ENCODE results near the gene TLE3. TPM values are rescaled to one million over a fixed set of nuclear protein-coding genes. Genes with fewer than 3 reads are reported as not detected.

TLE3 gene
- total RNA-seq, 1 donor from 2014 or later, result 89.2 TPM

GRCh38 chr15:70077188-70078147 is 20.2 kb downstream of the TLE3 start:
- Mint-ChIP-seq H3K4me3 (ENCODE audit: unreplicated experiment) (no peak overlapping the region), H3K27me3 (ENCODE audit: unreplicated experiment) (peaks cover 14% of the 10 kb centered on the region), H3K9me3 (ENCODE audit: unreplicated experiment) (no peaks in the 10 kb centered on the region), H3K27ac (ENCODE audit: unreplicated experiment) (peak overlapping the region; percentile 56), H3K4me1 (ENCODE audit: low read depth, unreplicated experiment) (peaks cover 45% of the 10 kb centered on the region), H3K36me3 (ENCODE audit: unreplicated experiment) (peaks cover 11% of the 10 kb centered on the region)
- DNase-seq, result no peak
- no peak for TF ChIP-seq CTCF (IDR thresholded peaks at IDR 0.05; ENCODE audit: partially characterized antibody, unreplicated experiment)

- H3K27ac Mint-ChIP-seq (ENCODE audit: unreplicated experiment), result no peak overlapping the region
- TF ChIP-seq CTCF (IDR thresholded peaks at IDR 0.05; ENCODE audit: partially characterized antibody, unreplicated experiment), result no peak
- no peak overlapping the region for H3K4me3 Mint-ChIP-seq (ENCODE audit: unreplicated experiment)
- peaks cover 7% of the 10 kb centered on the region for H3K9me3 Mint-ChIP-seq (ENCODE audit: unreplicated experiment)
- peaks cover 20% of the 10 kb centered on the region for H3K36me3 Mint-ChIP-seq (ENCODE audit: unreplicated experiment)
- DNase-seq, result no peak
- peaks cover 9% of the 10 kb centered on the region for H3K27me3 Mint-ChIP-seq (ENCODE audit: unreplicated experiment)
- peaks cover 22% of the 10 kb centered on the region for H3K4me1 Mint-ChIP-seq (ENCODE audit: low read depth, unreplicated experiment)
Measured at GRCh38 chr15:70074380-70074779, 23.3 kb downstream of the TLE3 start.

GRCh38 chr15:70072479-70072878 is 25.2 kb downstream of the TLE3 start:
- H3K36me3 Mint-ChIP-seq (ENCODE audit: unreplicated experiment), result peaks cover 20% of the 10 kb centered on the region
- no peak overlapping the region for H3K4me3 Mint-ChIP-seq (ENCODE audit: unreplicated experiment)
- H3K9me3 Mint-ChIP-seq (ENCODE audit: unreplicated experiment), result peaks cover 7% of the 10 kb centered on the region
- peaks cover 15% of the 10 kb centered on the region for H3K4me1 Mint-ChIP-seq (ENCODE audit: low read depth, unreplicated experiment)
- peaks cover 9% of the 10 kb centered on the region for H3K27me3 Mint-ChIP-seq (ENCODE audit: unreplicated experiment)
- DNase-seq, result no peak
- no peak for TF ChIP-seq CTCF (IDR thresholded peaks at IDR 0.05; ENCODE audit: partially characterized antibody, unreplicated experiment)
- H3K27ac Mint-ChIP-seq (ENCODE audit: unreplicated experiment), result no peak overlapping the region

GRCh38 chr15:70071799-70072198 is 25.9 kb downstream of the TLE3 start:
- Mint-ChIP-seq H3K4me1 (ENCODE audit: low read depth, unreplicated experiment) (peaks cover 15% of the 10 kb centered on the region), H3K27ac (ENCODE audit: unreplicated experiment) (no peak overlapping the region), H3K36me3 (ENCODE audit: unreplicated experiment) (peaks cover 20% of the 10 kb centered on the region), H3K27me3 (ENCODE audit: unreplicated experiment) (peaks cover 8% of the 10 kb centered on the region), H3K9me3 (ENCODE audit: unreplicated experiment) (peaks cover 7% of the 10 kb centered on the region), H3K4me3 (ENCODE audit: unreplicated experiment) (no peak overlapping the region)
- no peak for TF ChIP-seq CTCF (IDR thresholded peaks at IDR 0.05; ENCODE audit: partially characterized antibody, unreplicated experiment)
- no peak for DNase-seq

GRCh38 chr15:70069716-70070115 is 28.0 kb downstream of the TLE3 start:
- no peak for DNase-seq
- peaks cover 7% of the 10 kb centered on the region for H3K9me3 Mint-ChIP-seq (ENCODE audit: unreplicated experiment)
- H3K4me1 Mint-ChIP-seq (ENCODE audit: low read depth, unreplicated experiment), result peaks cover 7% of the 10 kb centered on the region
- peaks cover 20% of the 10 kb centered on the region for H3K36me3 Mint-ChIP-seq (ENCODE audit: unreplicated experiment)
- no peak overlapping the region for H3K27ac Mint-ChIP-seq (ENCODE audit: unreplicated experiment)
- TF ChIP-seq CTCF (IDR thresholded peaks at IDR 0.05; ENCODE audit: partially characterized antibody, unreplicated experiment), result no peak
- H3K4me3 Mint-ChIP-seq (ENCODE audit: unreplicated experiment), result no peak overlapping the region
- H3K27me3 Mint-ChIP-seq (ENCODE audit: unreplicated experiment), result no peaks in the 10 kb centered on the region
